Measurements from ENCODE around the gene PFN1.

The PFN1 gene

DNA sequence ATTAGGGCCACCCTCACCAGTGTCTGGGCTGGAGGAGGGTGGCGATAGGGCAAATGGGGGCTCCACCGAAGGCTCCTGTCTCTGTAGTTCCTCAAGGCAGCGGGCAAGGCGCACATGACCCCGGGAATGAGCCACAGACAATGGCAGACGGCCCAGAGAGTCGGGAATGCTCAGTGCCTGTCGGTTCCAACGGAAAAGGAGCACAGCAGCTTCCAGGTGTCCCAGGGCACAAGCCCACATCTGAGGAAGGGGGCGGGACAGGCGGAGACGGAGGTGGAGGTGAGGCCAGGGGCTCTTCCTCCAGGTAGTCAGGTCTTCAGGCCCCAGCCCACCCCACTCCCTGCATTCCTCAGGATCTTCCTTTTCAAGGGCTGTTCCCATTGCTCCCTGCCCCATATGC, 24.4 kb upstream of the PFN1 start:
- Histone ChIP-seq H3K9me3 (ENCODE audit: low read length) (no peaks in the 10 kb centered on the region), H2AFZ (ENCODE audit: low read depth, low read length) (no peak overlapping the region), H3K27me3 (ENCODE audit: insufficient read depth, low read length) (no peaks in the 10 kb centered on the region), H3K4me1 (ENCODE audit: insufficient read depth, low read length) (peaks cover 16% of the 10 kb centered on the region), H3K4me3 (ENCODE audit: low read length) (no peak overlapping the region), H3K36me3 (ENCODE audit: insufficient read depth, low read length) (peaks cover 3% of the 10 kb centered on the region)

DNA sequence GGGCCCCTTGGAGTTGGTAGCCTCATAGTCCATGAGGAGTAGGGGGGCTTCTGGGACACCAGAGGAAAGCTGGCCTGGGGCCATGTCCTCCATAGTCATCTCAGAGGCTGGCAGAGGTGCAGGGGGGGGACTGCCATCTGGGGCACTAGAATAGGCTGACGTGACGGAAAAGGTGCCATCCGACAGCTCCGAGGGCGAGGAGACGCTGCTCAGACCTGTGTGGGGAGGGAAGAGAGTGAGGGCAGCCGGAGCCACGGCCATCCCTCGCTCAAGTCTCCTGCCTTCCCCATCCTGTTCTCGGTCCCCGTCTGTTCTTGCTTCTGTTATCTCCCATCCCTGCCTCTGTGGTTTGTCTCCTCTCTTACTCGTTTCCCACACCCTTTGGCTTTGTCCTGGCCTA, 24.0 kb upstream of the PFN1 start:
- Histone ChIP-seq H3K36me3 (ENCODE audit: insufficient read depth, low read length) (peaks cover 3% of the 10 kb centered on the region), H3K27me3 (ENCODE audit: insufficient read depth, low read length) (no peaks in the 10 kb centered on the region), H3K4me1 (ENCODE audit: insufficient read depth, low read length) (peaks cover 16% of the 10 kb centered on the region), H3K9me3 (ENCODE audit: low read length) (no peaks in the 10 kb centered on the region), H3K4me3 (ENCODE audit: low read length) (no peak overlapping the region), H2AFZ (ENCODE audit: low read depth, low read length) (no peak overlapping the region)

DNA sequence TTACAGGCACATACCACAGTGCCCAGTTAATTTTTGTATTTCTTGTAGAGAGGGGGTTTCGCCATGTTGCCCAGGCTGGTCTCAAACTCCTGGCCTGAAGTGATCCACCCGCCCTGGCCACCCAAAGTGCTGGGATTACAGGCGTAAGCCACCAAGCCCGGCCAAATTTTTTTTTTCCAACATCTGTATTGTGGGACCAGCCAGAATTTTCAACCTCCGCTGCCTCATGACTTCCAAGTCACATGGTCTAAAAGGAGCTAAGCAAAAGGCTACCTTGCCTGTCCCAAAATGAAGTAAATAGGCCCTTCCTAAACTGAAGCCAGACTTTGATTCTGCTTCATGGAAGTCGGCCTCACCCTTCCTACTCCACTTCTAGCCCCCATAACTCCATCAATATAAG, 23.5 kb upstream of the PFN1 start:
- peaks cover 16% of the 10 kb centered on the region for H3K4me1 ChIP-seq (ENCODE audit: insufficient read depth, low read length)
- H3K4me3 ChIP-seq (ENCODE audit: low read length), result no peak overlapping the region
- no peaks in the 10 kb centered on the region for H3K9me3 ChIP-seq (ENCODE audit: low read length)
- H2AFZ ChIP-seq (ENCODE audit: low read depth, low read length), result no peak overlapping the region
- peaks cover 3% of the 10 kb centered on the region for H3K36me3 ChIP-seq (ENCODE audit: insufficient read depth, low read length)
- no peaks in the 10 kb centered on the region for H3K27me3 ChIP-seq (ENCODE audit: insufficient read depth, low read length)

DNA sequence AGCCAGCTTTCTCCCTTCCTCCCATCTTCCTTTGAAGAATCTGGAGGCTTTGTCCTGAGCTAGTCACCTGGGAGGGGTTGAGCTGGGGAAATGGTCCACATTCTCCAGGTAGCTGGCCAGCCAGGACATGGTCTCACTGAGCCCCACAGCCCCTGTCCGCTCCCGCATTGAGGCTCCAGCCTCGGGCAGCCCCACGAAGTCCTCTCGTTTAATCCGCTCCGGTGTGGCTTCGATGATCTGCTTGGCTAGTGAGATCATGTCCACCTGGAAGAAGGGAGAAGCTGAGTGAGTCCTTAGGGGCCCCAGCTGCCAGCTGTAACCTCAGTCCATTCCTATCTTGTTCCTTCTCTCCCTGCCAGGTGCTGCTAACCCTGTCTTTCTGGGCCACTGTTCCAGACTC, 21.9 kb upstream of the PFN1 start:
- H3K4me1 ChIP-seq (ENCODE audit: insufficient read depth, low read length), result peaks cover 20% of the 10 kb centered on the region
- H2AFZ ChIP-seq (ENCODE audit: low read depth, low read length), result no peak overlapping the region
- H3K36me3 ChIP-seq (ENCODE audit: insufficient read depth, low read length), result peaks cover 3% of the 10 kb centered on the region
- no peak overlapping the region for H3K4me3 ChIP-seq (ENCODE audit: low read length)
- H3K9me3 ChIP-seq (ENCODE audit: low read length), result no peaks in the 10 kb centered on the region
- H3K27me3 ChIP-seq (ENCODE audit: insufficient read depth, low read length), result no peaks in the 10 kb centered on the region

DNA sequence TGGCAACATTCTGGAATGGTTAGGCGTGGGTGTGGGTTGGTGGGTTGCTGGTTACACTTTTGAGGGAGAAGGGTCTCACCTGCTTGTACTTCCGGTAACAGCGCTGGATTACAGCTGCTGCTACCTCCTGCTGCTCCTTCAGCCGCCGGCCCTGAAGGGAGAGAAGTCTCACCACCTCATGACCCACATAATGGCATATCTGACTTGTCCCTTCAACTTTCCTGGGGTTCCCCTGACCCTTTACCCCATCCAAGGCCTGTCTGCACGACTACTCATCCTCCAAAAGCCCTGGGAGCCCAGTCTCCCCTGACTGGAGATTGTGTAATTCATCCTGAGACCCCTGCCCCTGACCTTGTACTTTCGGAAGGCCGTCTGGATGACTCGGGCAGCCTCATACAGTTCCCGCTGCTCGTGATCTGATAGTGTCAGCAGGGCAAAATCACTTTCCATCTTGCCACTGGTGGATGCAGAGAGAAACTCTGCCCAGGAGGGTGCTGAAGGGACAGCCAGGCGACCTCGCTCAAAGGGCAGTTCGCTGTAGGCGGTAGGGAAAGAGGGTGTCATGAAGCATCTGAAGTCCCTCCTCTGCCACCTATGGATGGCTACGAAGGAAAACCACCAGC, 21.3 kb upstream of the PFN1 start:
- Histone ChIP-seq H3K4me1 (ENCODE audit: insufficient read depth, low read length) (peaks cover 20% of the 10 kb centered on the region), H3K4me3 (ENCODE audit: low read length) (peak overlapping the region; percentile 92)

DNA sequence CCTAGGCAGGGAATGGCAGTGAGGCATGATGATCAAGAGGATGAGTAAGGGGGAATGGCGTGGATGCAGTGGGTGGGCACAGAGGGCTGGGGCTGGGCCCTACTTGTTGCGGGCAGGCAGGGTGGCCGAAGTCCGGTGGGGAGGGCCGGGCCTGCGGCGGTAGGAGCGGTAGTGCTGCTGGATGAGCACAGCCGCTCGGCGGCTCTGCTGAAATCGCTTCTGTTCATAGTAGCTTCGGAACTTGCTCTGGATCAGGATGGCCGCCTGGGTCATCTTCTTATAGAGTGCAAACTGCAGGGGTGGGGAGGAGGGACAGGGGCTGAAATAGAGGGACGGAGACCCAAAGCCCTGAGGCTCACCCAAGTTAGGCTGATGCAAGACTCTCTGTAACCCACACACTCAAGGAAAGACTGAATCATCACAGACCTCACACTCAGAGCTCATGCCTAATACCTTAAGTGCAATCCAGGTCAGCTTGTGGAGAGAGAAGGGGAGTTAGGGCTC, 20.8 kb upstream of the PFN1 start:
- H3K4me1 ChIP-seq (ENCODE audit: insufficient read depth, low read length), result peaks cover 20% of the 10 kb centered on the region
- peak overlapping the region; percentile 92 for H3K4me3 ChIP-seq (ENCODE audit: low read length)
- no peaks in the 10 kb centered on the region for H3K27me3 ChIP-seq (ENCODE audit: insufficient read depth, low read length)
- no peak overlapping the region for H2AFZ ChIP-seq (ENCODE audit: low read depth, low read length)
- H3K36me3 ChIP-seq (ENCODE audit: insufficient read depth, low read length), result peaks cover 3% of the 10 kb centered on the region
- no peaks in the 10 kb centered on the region for H3K9me3 ChIP-seq (ENCODE audit: low read length)

More for the DNA sequence above, 21.3 kb upstream of the PFN1 start:
- no peaks in the 10 kb centered on the region for H3K9me3 ChIP-seq (ENCODE audit: low read length)
- no peaks in the 10 kb centered on the region for H3K27me3 ChIP-seq (ENCODE audit: insufficient read depth, low read length)
- no peak overlapping the region for H2AFZ ChIP-seq (ENCODE audit: low read depth, low read length)
- peaks cover 3% of the 10 kb centered on the region for H3K36me3 ChIP-seq (ENCODE audit: insufficient read depth, low read length)

DNA sequence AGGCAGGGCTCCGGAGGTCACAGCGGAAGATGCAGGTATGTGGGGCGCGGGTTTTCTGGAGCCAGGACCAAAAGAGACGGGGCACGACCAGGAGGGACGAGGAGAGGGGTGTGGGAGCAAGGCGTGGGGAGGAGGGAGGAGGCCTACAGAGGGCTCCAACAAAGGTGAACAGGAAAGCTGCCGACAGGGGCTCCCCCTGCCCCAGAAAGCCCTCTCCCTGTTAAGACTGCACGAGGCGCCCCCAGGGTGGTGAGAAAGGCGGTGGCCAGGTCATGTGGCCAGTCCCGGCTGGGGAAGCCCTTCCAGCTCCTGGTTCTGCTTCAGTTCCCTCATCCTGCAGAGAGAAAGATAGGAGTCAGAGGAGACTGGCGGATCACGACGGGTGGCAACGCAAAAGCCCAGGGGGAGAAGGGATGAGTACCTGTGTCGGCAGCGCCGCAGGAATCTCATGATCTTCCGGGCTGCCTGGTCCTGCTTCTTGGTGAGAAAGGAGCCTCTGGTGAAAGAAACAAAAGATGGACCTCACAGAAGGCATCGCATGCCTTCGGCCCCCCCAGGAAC, 20.2 kb upstream of the PFN1 start:
- H3K4me3 ChIP-seq (ENCODE audit: low read length), result peak overlapping the region; percentile 92
- H3K4me1 ChIP-seq (ENCODE audit: insufficient read depth, low read length), result peaks cover 20% of the 10 kb centered on the region
- H3K9me3 ChIP-seq (ENCODE audit: low read length), result no peaks in the 10 kb centered on the region
- H3K36me3 ChIP-seq (ENCODE audit: insufficient read depth, low read length), result peaks cover 3% of the 10 kb centered on the region
- no peaks in the 10 kb centered on the region for H3K27me3 ChIP-seq (ENCODE audit: insufficient read depth, low read length)
- H2AFZ ChIP-seq (ENCODE audit: low read depth, low read length), result peak overlapping the region; percentile 24

DNA sequence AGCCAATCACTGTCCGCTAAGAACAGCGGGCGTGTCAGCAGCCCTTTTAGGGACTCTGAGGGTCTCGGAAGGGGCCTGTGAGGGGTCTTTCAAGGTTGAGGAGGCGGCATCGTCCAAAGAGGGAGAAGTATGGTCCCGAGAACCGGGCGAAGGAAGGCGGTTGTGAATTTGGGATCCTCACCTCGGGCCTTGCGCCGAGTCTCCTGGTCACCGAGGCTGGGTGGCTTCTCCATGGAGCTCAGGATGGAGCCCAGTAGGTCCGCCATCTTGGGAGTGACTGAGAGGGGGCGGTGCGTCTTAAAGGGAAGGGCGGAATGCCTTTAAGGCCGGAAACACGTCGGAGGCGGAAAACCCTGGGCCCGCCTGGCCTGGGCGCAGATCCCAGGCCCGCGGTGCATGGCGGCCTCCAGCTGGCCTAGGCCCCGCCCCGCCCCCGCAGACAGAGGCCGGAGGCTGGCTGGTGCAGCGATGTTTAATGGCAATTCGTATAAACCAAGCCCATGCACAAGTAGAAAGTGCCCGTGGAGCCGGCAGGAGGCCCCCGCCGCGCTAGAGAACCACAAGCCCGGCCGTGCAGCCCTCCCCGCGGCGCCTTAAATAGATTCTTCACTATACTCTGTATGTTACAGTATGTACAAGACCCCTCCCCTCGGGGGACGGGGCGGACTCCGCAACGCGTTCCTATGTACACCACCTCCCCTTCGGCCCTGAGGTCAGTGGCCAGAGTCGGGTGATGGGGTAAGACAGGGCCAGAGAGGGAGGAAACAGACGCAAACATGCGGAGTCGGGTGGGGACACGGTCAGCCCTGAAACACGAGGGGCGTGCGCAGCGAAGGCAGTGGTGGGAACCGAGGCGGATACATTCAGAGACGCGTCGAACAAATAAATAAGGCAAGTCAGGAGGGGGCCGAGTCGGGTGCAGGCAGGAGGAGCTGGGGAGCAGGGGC, 19.5 kb upstream of the PFN1 start, which contains the start of gene SPAG7:
Gene SPAG7 (minus strand): TSS at position 279 of the 947 bp plus-strand sequence. CDS start 13 bp downstream, at position 266.
- H3K9me3 ChIP-seq (ENCODE audit: low read length), result no peaks in the 10 kb centered on the region
- no peaks in the 10 kb centered on the region for H3K27me3 ChIP-seq (ENCODE audit: insufficient read depth, low read length)
- peaks cover 3% of the 10 kb centered on the region for H3K36me3 ChIP-seq (ENCODE audit: insufficient read depth, low read length)
- peak within 1 kb of the TSS; percentile 24 for H2AFZ ChIP-seq (ENCODE audit: low read depth, low read length)
- H3K4me1 ChIP-seq (ENCODE audit: insufficient read depth, low read length), result peaks cover 20% of the 10 kb centered on the region
- peak within 1 kb of the TSS; percentile 92 for H3K4me3 ChIP-seq (ENCODE audit: low read length)

DNA sequence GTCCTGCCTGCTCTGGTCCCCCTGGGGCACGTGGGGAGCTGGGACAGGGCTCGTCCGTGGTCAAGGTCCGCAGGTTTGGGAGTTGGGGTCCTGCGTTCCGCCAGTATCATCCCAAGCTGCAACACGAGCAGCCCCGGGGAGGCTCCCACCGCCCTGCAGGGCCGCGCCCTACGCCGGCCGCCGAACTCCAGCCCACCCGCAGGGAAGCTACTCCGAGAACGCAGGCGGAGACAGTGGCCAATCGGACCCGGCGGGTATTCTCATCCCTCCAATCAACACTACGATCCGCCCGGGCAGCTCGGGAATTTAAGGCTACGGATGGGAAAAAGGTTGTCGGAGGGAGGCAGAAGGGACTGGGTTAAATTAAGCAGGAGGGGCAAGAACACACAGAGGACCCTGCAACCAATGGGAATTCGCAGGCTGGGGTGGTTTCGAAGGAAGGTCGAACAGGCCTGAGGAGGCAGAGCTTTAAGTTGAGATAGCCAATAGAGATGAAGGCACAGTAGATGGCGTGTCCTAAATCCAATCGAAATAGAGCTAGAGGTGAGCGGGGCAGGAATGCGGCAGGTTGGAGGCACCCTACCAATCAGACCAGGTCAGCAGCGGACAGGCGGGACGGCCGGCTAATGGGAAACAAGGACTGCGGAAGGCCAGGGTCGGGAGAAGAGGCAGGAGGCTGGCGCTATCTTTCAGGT, 18.7 kb upstream of the PFN1 start:
- Histone ChIP-seq H2AFZ (ENCODE audit: low read depth, low read length) (peak overlapping the region; percentile 13), H3K4me1 (ENCODE audit: insufficient read depth, low read length) (peaks cover 20% of the 10 kb centered on the region), H3K9me3 (ENCODE audit: low read length) (no peaks in the 10 kb centered on the region), H3K27me3 (ENCODE audit: insufficient read depth, low read length) (no peaks in the 10 kb centered on the region), H3K4me3 (ENCODE audit: low read length) (peak overlapping the region; percentile 92), H3K36me3 (ENCODE audit: insufficient read depth, low read length) (peaks cover 3% of the 10 kb centered on the region)

DNA sequence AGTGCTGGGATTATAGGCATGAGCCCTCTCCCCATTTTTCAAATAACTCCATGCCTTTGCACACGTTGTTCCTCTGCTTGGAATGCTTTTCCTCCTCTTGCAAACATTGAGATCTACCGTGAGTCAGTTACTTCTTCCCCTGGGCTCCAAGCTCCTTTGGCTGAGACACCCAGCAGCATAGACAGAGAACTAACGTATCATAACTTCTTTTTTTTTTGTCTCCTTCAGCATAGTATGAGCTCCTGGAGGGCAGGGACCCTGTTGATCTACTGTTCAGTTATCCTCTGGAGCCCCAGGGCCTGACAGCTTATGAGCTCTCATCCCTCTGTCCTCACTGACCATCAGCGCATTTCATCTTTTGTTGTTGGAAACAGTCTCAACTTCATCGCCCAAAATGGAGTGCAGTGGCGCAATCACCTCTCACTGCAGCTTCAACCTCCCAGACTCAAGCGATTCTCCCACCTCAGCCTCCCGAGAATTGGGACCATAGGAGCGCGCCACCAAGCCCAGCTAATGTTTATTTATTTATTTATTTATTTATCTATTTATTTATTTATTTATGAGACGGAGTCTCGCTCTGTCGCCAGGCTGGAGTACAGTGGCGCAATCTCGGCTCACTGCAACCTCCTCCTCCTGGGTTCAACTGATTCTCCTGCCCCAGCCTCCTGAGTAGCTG, 17.1 kb upstream of the PFN1 start:
- peaks cover 20% of the 10 kb centered on the region for H3K4me1 ChIP-seq (ENCODE audit: insufficient read depth, low read length)

DNA sequence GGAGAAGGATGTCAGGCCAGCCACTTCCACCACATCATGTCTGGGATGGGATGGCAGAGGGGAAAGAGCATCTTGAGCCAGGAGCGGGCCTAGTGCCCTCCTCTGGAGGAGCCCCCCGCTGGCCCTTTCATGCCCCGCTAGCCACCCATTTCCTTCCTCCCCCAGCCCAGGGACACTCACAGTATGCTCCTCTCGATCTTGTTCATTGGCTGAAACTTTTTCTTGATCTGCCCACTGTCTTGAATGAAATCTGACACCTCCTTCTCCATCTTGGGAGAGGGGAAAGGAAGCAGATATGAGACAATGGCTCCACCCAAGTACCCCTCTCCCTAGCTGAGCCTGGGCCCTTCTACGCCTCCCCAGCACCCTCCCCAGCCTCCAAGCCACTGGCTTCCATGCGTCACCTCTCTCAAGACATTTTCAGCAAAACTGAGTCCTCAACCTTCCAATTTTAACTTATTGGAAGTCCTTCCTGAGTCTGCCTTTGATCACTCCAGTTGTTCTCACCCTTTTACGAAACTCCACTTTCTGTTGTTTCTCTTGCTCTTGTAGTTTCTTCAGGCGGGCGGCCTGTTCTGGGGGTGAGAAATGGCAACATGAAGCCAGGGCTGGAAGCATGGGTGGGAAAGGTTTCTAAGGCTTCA, 12.1 kb upstream of the PFN1 start:
- Histone ChIP-seq H3K36me3 (ENCODE audit: insufficient read depth, low read length) (peaks cover 35% of the 10 kb centered on the region), H3K9me3 (ENCODE audit: low read length) (peaks cover under 1% of the 10 kb centered on the region), H2AFZ (ENCODE audit: low read depth, low read length) (no peak overlapping the region), H3K4me3 (ENCODE audit: low read length) (no peak overlapping the region), H3K4me1 (ENCODE audit: insufficient read depth, low read length) (no peaks in the 10 kb centered on the region), H3K27me3 (ENCODE audit: insufficient read depth, low read length) (no peaks in the 10 kb centered on the region)

More for the DNA sequence above, 17.1 kb upstream of the PFN1 start:
- Histone ChIP-seq H3K4me3 (ENCODE audit: low read length) (no peak overlapping the region), H3K27me3 (ENCODE audit: insufficient read depth, low read length) (no peaks in the 10 kb centered on the region), H3K9me3 (ENCODE audit: low read length) (no peaks in the 10 kb centered on the region), H2AFZ (ENCODE audit: low read depth, low read length) (no peak overlapping the region), H3K36me3 (ENCODE audit: insufficient read depth, low read length) (peaks cover 8% of the 10 kb centered on the region)
